Measurements from ENCODE around the gene ALX4.

DNA sequence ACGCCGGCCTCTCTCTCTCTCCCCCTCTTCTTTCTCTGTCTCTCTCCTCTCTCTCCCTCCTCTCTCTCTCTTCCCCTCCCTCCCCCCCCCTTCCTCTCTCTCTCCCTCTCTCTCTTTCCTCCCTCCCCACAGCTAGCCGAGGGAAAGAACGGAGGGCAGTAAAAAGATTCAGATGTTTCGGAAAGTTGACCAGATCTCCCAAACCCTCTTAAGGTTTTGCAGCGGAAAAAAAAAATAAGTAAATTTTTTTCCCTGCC, 195 bp upstream of the ALX4 start:
- TF ChIP-seq, protein P1, sequence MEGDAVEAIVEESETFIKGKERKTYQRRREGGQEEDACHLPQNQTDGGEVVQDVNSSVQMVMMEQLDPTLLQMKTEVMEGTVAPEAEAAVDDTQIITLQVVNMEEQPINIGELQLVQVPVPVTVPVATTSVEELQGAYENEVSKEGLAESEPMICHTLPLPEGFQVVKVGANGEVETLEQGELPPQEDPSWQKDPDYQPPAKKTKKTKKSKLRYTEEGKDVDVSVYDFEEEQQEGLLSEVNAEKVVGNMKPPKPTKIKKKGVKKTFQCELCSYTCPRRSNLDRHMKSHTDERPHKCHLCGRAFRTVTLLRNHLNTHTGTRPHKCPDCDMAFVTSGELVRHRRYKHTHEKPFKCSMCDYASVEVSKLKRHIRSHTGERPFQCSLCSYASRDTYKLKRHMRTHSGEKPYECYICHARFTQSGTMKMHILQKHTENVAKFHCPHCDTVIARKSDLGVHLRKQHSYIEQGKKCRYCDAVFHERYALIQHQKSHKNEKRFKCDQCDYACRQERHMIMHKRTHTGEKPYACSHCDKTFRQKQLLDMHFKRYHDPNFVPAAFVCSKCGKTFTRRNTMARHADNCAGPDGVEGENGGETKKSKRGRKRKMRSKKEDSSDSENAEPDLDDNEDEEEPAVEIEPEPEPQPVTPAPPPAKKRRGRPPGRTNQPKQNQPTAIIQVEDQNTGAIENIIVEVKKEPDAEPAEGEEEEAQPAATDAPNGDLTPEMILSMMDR (conservative IDR thresholded peaks at IDR 0.05; ENCODE audit: low read length), result no peak
- no peak for TF ChIP-seq EZH2phosphoT487 (IDR thresholded peaks at IDR 0.05; ENCODE audit: borderline replicate concordance)

Data from Loucy (cell line).